AG04450 (cell line): Measurements from ENCODE around the gene PTPRG. TPM values are rescaled to one million over a fixed set of nuclear protein-coding genes. Genes with fewer than 3 reads are reported as not detected.

Experiments
- CTCF ChIA-PET: fragments of 300-600, 350-600 bp; formaldehyde crosslinking; extraction: SDS; loops from one replicate; lab custom pipeline; 2022; ENCODE audit warnings: antibody characterized with exemption, inconsistent platforms; lab: Charles Lee
- POLR2A ChIA-PET: fragments of 350-600 bp; formaldehyde crosslinking; extraction: SDS; loops from one replicate; lab custom pipeline; 2021; ENCODE audit warnings: antibody characterized with exemption, inconsistent platforms; lab: Yijun Ruan, JAX
- DNase-seq: peaks from one replicate; pipeline ENCODE4 v3.0.0-alpha.2; 2011; ENCODE audit warnings: low read depth, low spot score
- H3K27ac ChIP-seq: one replicate; pipeline ENCODE4 v1.5.1; 2012; ENCODE audit warnings: low read depth, low read length, control low read depth
- H3K27me3 ChIP-seq: one replicate; pipeline ENCODE4 v1.6.0; 2012; ENCODE audit warnings: low read length; ENCODE audit not compliant: control insufficient read depth, insufficient read depth
- H3K4me3 ChIP-seq: 2 replicates; pipeline ENCODE4 v1.5.1; 2011; ENCODE audit warnings: mild to moderate bottlenecking, low read depth, low read length, control low read depth
- H3K9me3 ChIP-seq: 2 replicates; pipeline ENCODE4 v1.5.1; 2012; ENCODE audit warnings: low read length; ENCODE audit not compliant: control insufficient read depth, insufficient read depth
- CTCF ChIP-seq: IDR thresholded peaks from 2 replicates; pipeline ENCODE4 v1.5.1; 2011; ENCODE audit warnings: low read depth, low read length, control low read depth, inconsistent platforms
- polyA plus RNA-seq: library from polyadenylated mRNA; depleted of rRNA; stranded (reverse); fragments of >200 nt; gene quantifications from 2 replicates; pipeline ENCODE4 v1.2.3, GENCODE V29; 2011

Gene PTPRG
- polyA plus RNA-seq, 1 experiment, result 26.5 TPM

- Histone ChIP-seq H3K4me3 (no peak overlapping the region), H3K27ac (no peak overlapping the region), H3K9me3 (no peaks in the 10 kb centered on the region), H3K27me3 (no peaks in the 10 kb centered on the region)
- ChIA-PET CTCF (interaction anchor here (1.3 kb wide), 1 partner anchor 9 kb away, joined by 3 read pairs; no protein-coding TSS in a partner anchor), POLR2A (no interaction called here)
- no peak for DNase-seq
- no peak for TF ChIP-seq CTCF
Measured at GRCh38 chr3:61729038-61729634, 167.8 kb downstream of the PTPRG start.

- no peaks in the 10 kb centered on the region for H3K9me3 ChIP-seq
- POLR2A ChIA-PET, result no interaction called here
- H3K27me3 ChIP-seq, result no peaks in the 10 kb centered on the region
- DNase-seq, result no peak
- no peak overlapping the region for H3K4me3 ChIP-seq
- CTCF ChIA-PET, result no interaction called here
- no peak for TF ChIP-seq CTCF
- H3K27ac ChIP-seq, result no peak overlapping the region
Measured at GRCh38 chr3:61730056-61730455, 168.7 kb downstream of the PTPRG start.

GRCh38 chr3:61730577-61731231 is 169.3 kb downstream of the PTPRG start:
- Histone ChIP-seq H3K9me3 (no peaks in the 10 kb centered on the region), H3K27ac (no peak overlapping the region), H3K27me3 (no peaks in the 10 kb centered on the region), H3K4me3 (no peak overlapping the region)
- no peak for TF ChIP-seq CTCF
- ChIA-PET POLR2A (no interaction called here), CTCF (interaction anchor here (1.4 kb wide), 1 partner anchor 165 kb away, joined by 5 read pairs; no protein-coding TSS in a partner anchor)
- no peak for DNase-seq

- Histone ChIP-seq H3K9me3 (no peaks in the 10 kb centered on the region), H3K27me3 (no peaks in the 10 kb centered on the region), H3K4me3 (no peak overlapping the region), H3K27ac (no peak overlapping the region)
- ChIA-PET POLR2A (no interaction called here), CTCF (no interaction called here)
- DNase-seq, result no peak
- TF ChIP-seq CTCF, result no peak
Measured at GRCh38 chr3:61733000-61733399, 171.6 kb downstream of the PTPRG start.

GRCh38 chr3:61733876-61734275 is 172.5 kb downstream of the PTPRG start:
- Histone ChIP-seq H3K9me3 (no peaks in the 10 kb centered on the region), H3K27ac (no peak overlapping the region), H3K4me3 (no peak overlapping the region), H3K27me3 (no peaks in the 10 kb centered on the region)
- no peak for TF ChIP-seq CTCF
- POLR2A ChIA-PET, result no interaction called here
- CTCF ChIA-PET, result interaction anchor here (0.6 kb wide), 1 partner anchor 121 kb away, joined by 6 read pairs; no protein-coding TSS in a partner anchor
- no peak for DNase-seq
